GM18870 (cell line): ENCODE measurements around the gene THNSL1.
A peak's percentile ranks its signal among the peaks of the same experiment; 100 is the strongest.
"Not testable (repeated sequence)": the region's sequence is repeated elsewhere in the genome, so short reads cannot be mapped to it uniquely, and the experiment has no call there.

ENCODE experiments used
- ATAC-seq: cut with Tn5 transposase; IDR thresholded peaks from one replicate; pipeline ENCODE4 v1.9.1; 2021; ENCODE audit warnings: moderate library complexity; ENCODE audit not compliant: unreplicated experiment

The THNSL1 gene

GRCh38 chr10:25016376-25017153 lies at the start of gene THNSL1:
Gene THNSL1, plus strand, starts transcription at chr10:25016612. Its CDS starts 6,612 bp downstream, at chr10:25023224.
- ATAC-seq: peak; percentile 99

DNA sequence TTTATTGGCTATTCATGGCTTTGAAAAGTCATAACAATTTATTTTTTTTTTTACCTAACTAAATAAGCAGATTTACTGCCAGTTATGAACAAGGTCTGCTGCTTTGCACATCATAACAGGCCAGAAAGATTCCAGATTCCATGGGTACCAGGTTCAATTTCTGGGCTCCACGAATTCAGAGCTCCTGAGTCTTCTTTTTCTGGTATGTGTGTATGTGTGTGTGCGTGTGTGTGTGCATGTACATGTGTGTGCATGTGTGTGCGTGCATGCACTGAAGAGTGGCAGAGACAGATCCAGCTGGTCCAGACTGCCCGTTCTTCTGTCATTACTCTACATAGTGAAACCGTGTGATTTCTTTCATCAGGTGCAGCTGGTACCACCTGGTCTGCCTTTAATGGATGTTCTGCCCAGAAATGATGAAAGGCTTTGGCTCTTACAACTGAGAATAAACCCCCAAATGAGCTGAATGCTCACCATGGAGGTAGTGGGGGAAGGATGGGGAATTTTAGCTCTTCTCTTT lies 49.4 kb upstream of the THNSL1 start:
- ATAC-seq: no peak

GRCh38 chr10:24968349-24968748 lies 48.1 kb upstream of the THNSL1 start:
- no peak for ATAC-seq

- ATAC-seq: not testable (repeated sequence)
Measured at GRCh38 chr10:24968951-24969350, 47.5 kb upstream of the THNSL1 start.

DNA sequence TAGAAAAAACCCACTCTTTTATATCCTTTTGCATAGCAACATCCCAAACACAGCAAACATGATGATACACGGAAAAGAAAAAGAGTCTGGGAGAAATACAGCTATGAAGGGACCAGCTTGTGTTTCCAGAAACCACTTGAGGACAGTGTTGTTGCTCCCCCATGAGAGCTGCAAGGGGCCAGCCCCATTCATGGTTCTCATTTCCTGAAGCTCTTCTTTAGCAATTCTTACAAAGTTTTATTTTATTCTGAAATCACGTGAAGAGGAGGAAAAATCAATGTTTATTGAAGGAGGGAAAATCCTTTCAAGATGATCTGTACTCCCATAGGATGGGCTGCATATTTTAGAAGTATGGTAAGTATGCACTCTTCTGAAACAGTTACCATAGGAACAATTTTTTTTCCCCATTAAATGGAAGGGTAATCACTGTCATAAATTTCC lies 46.6 kb upstream of the THNSL1 start:
- ATAC-seq: no peak

GRCh38 chr10:24971374-24971773 lies 45.0 kb upstream of the THNSL1 start:
- no peak for ATAC-seq

- no peak for ATAC-seq
Measured at GRCh38 chr10:24973163-24973562, 43.2 kb upstream of the THNSL1 start.

- no peak for ATAC-seq
Measured at GRCh38 chr10:24974976-24975375, 41.4 kb upstream of the THNSL1 start.

DNA sequence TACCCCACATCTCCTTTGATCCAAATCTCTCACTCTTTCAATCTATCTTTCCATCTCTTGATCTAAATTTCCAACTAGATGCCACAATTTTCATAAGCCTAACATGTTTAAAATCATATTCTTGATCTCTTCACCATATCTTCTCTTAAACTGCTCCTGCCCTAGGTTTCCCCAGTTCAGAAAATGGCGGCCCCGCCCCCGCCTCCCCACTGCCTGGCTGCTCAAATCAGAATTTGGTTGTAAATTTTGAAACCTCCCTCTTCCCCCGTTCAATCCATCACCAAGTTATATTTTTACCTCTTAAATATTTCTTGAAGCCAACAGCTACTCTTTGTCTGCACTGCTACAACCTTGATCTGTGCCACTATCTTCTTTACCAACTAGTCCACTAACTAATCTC lies 36.7 kb upstream of the THNSL1 start:
- ATAC-seq: no peak

DNA sequence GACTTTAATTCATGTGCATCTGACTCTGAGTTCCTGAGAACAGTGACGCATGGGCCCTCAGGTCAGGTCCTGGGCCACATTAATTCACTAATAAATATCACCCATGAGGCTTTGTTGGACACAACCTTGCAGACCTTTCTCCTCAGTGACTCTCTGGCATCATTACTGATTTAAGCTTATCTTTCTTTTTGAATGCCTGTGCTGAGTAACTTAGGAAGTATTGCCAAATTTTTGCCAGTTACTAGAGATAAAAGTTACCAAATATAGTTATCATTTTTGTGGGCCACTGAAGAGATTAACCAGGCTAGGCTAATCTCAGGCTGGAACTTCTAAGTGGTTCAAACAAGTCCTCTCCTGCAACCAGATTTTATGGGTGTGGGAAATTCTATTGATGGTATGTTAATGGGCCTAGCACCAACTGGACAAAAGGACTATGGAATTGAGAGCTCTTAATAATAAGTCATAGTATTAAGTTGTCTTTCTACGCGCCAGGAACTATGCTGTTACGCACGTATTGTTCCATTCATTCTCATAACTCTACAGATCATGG lies 35.2 kb upstream of the THNSL1 start:
- no peak for ATAC-seq

GRCh38 chr10:24982319-24983112 lies 33.9 kb upstream of the THNSL1 start:
- peak; percentile 64 for ATAC-seq

DNA sequence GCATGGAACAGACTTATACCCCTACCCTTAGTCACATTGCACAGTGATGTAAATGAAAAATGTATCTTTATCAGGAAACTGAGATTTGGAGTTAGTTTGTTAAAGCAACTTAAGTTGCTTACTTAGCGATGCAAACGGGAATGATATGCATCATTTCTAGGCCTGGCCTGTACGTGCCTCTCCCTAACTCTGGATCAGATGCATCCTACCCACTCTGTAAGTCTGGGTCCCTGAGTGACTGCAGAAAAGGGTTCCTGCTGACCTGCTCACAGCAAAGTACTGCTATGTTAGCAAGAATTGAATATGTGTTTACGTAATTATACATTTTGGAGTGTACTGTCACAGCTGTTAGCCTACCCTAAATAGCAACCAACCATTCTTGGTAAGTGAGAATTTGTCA lies 33.3 kb upstream of the THNSL1 start:
- ATAC-seq: no peak

DNA sequence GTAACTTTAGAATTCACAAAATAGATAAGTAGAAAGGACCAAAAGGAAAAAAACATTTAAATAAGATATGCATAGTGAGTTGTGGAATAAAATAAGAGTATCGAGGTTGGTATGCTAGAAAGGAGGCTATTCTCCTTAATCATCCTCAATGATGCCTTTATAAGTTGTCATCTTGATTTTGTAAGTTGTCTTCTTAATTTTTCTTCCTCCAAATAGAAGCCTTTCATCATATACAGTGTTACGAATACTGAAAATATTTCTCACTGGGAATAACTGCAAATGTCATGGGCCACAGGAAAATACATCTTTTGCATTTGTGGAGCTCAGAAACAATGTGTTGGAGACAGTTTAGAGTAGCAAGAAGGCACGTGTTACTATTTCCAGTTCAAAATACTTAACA lies 32.5 kb upstream of the THNSL1 start:
- ATAC-seq: no peak

DNA sequence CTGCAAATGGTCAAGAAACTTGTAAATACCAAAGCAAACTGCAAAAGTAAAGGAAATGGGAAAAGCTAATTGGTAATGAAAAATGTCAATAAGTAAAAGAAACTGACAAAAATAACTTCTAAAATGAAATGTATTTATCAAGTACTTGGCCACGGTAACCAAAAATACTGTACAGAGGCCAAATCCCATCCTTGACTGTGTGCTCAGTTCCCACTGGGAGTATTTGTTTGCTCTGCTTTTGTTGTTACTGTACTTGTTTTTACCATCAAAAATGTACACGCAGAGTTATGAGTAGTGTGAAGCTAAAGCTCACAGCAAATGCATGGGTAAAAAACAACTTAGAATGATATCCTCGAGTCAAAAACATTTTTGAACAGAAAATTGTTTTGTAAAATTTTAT lies 31.5 kb upstream of the THNSL1 start:
- no peak for ATAC-seq

DNA sequence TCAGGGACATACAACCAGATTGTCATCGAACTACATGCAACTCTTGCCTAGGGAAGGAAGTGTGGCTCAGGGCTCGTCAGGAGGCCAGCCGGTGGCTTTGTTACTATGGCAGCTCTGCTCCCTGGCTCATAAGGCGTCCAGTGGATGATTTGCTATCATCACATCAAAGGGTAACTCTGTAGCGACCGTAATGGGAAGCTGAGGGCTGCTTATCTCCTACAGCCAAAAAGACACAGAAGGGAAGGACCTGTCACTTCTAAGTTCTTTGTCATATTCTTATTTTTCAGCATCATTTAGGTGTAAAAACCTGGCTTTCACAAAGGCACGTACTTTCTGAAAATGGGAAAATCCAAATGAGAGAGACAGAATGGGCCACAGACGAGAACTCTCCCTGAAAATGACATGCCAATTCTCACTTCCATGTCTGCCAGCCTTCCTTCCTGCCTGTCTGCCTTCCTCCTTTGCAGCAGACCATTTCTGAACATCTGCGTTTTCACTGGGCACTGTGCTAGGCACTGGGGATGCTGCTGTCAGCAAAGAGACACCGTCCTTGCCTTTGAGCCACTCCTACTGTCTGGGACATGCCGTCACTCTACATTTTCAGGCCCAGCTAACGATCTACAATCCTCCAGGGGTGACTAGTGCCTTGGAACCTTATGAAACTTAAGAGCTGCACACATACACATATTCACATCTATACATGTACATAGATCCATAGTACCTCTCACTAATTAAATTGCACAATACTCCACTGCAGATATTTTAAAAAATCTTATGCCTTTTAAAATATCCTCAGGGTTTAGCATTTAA lies 27.4 kb upstream of the THNSL1 start:
- ATAC-seq: no peak

DNA sequence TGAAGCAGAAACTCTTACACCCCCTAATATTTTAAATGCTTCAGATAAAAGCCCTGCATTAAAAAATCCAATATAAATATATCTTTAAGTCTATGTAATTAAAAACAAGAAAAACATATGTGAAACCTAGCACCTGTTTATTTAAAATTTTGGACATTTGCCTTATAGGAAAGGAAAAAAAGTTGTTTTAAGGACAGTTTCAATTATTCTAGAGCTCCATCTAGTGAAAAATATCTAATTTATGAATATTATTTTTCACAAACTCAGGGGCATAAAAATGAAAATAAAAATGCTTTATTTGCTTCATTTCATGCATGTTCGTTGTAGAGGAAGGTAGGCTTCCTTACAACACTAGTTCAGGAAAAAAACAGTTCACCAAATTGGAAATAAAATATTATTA lies 26.5 kb upstream of the THNSL1 start:
- ATAC-seq: no peak

DNA sequence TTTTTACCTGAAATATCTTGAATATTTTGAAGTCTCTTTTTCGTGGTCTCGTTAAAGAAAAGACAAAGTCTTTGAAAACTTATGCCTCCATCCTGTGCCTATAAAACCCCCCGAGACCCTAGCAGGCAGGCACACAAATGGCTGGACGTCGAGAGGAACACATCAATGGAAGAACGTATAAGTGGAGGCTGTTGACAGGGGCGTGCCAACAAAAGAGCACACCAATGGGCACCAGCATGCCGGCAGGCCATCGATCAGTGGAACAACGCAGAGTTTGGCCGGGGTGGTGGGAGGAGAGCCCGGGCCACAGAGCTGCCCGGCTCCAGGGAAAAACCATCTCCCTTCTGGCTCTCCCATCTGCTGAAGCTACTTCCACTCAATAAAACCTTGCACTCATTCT lies 25.1 kb upstream of the THNSL1 start:
- ATAC-seq: no peak

GRCh38 chr10:24992512-24993133 lies 23.8 kb upstream of the THNSL1 start:
- ATAC-seq: no peak

DNA sequence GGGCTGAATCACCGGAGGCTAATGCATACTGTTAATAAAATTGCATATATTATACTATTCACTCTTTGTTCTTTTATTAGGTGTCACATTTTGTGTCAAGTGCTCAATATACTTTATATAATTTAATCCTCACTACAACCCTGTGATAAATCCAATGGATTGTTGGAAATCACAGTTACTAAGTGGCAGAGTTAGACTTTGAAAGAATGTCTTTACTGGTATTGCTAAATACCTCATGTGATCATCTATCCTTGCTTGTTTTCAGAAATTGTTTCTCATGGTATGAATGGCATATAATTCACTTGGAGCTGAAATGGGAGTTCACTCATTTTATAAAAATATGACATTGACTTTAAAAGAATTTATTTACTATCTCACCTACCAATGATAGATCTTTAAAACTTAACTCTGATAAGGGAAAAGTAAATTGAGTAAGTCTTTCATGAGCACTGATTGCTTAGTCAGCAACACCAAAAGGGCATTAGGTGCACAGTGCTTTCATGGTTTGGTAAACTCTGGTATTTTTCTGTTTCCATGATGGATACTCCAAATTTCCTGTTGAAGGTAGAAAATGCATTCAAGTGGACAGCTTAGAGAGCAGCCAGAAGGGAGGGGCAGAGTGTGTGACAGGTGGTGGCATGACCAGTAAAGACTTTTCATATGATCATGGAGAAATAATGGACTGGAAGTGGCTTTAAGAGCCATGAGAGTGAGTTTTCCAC lies 23.0 kb upstream of the THNSL1 start:
- ATAC-seq: no peak

DNA sequence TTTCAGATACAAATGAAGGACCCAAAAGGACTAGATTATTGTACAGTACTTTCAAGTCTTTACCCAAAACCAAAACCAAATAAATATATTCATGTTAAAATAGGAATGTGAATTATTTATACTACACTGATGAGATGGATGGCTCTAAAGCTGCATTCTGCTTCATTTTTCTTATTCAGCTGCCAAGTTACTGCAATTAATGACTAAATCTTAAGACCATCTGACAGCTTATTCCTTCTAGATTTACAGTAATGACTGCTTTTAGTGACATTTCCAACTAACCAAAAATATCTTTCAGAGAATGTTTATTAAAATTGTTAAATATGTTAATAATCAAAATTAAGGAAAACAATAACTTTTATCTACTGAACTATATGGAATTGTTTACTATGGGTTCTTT lies 21.3 kb upstream of the THNSL1 start:
- no peak for ATAC-seq
